Cerebellar nuclear complex (tissue), 1 donor: ENCODE measurements around the gene LIMS2.

ENCODE experiments used
- DNase-seq, 2 experiments: peaks; one replicate each; lab custom pipeline; 2025; lab: John Stamatoyannopoulos, UW

Gene LIMS2

GRCh38 chr2:127599211-127599610 lies 76.1 kb downstream of the LIMS2 start:
- no peak for DNase-seq

- no peak for DNase-seq
Measured at GRCh38 chr2:127598711-127599110, 76.6 kb downstream of the LIMS2 start.

GRCh38 chr2:127597984-127598380 lies 77.3 kb downstream of the LIMS2 start:
- DNase-seq = no peak

GRCh38 chr2:127597046-127597983 lies 78.0 kb downstream of the LIMS2 start:
- DNase-seq = no peak

GRCh38 chr2:127596311-127597045 lies 78.9 kb downstream of the LIMS2 start:
- DNase-seq = no peak

- DNase-seq = no peak
Measured at GRCh38 chr2:127594116-127594591, 81.2 kb downstream of the LIMS2 start.

GRCh38 chr2:127593228-127594115 lies 81.9 kb downstream of the LIMS2 start:
- DNase-seq = no peak

- no peak for DNase-seq
Measured at GRCh38 chr2:127592761-127593227, 82.5 kb downstream of the LIMS2 start.

- no peak for DNase-seq
Measured at GRCh38 chr2:127591221-127591923, 84.0 kb downstream of the LIMS2 start.

- no peak for DNase-seq
Measured at GRCh38 chr2:127590386-127591190, 84.7 kb downstream of the LIMS2 start.

- DNase-seq = no peak
Measured at GRCh38 chr2:127589841-127590240, 85.5 kb downstream of the LIMS2 start.

GRCh38 chr2:127589358-127589757 lies 86.0 kb downstream of the LIMS2 start:
- DNase-seq = no peak
